ENCODE results near the gene ACR.

Gene ACR

DNA sequence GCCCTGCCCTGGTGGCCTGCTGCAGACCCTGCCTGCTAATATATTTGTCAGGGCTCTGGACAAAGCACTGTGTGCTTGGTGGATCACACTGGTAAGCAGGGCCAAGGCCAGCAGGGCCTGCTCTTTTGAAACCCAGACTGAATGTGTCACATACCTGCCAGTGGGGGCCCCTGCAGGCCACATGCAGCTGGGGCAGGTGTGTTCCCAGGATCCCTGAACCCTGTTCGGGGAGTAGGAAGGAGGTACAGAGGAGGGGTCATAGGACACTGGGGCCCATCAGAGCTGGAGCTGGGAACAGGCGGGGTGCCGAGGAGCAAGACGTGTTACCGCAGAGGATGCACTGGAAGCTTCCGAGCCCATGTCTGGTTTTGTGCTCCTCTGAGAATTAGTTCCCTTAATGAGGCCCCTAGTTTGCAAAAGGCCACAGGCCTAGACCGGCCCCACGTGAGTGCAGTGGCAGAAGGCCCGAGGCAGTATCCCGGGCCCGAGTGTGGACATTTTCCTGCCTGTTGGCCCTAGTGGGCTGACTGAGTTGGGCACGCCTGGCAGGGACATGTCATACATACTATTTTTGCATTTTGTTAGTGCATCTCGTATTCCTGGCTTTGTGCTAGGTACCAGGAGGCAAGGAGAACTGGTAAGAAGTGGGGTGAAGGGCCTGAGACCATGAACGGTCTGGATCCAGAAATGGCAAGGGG is 11.2 kb upstream of the ACR start:
- TF ChIP-seq, protein P1, sequence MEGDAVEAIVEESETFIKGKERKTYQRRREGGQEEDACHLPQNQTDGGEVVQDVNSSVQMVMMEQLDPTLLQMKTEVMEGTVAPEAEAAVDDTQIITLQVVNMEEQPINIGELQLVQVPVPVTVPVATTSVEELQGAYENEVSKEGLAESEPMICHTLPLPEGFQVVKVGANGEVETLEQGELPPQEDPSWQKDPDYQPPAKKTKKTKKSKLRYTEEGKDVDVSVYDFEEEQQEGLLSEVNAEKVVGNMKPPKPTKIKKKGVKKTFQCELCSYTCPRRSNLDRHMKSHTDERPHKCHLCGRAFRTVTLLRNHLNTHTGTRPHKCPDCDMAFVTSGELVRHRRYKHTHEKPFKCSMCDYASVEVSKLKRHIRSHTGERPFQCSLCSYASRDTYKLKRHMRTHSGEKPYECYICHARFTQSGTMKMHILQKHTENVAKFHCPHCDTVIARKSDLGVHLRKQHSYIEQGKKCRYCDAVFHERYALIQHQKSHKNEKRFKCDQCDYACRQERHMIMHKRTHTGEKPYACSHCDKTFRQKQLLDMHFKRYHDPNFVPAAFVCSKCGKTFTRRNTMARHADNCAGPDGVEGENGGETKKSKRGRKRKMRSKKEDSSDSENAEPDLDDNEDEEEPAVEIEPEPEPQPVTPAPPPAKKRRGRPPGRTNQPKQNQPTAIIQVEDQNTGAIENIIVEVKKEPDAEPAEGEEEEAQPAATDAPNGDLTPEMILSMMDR (IDR thresholded peaks at IDR 0.05; ENCODE audit: control extremely low read depth, extremely low read depth, low read depth, missing control alignments) = no peak
- ChIA-PET CTCF (interaction anchor here (0.8 to 1.1 kb wide), 2 partner anchors 9 to 36 kb away, joined by 3 read pairs; no protein-coding TSS in a partner anchor), POLR2A (no interaction called here)
- DNase-seq (ENCODE audit: extremely low spot score) = no peak

DNA sequence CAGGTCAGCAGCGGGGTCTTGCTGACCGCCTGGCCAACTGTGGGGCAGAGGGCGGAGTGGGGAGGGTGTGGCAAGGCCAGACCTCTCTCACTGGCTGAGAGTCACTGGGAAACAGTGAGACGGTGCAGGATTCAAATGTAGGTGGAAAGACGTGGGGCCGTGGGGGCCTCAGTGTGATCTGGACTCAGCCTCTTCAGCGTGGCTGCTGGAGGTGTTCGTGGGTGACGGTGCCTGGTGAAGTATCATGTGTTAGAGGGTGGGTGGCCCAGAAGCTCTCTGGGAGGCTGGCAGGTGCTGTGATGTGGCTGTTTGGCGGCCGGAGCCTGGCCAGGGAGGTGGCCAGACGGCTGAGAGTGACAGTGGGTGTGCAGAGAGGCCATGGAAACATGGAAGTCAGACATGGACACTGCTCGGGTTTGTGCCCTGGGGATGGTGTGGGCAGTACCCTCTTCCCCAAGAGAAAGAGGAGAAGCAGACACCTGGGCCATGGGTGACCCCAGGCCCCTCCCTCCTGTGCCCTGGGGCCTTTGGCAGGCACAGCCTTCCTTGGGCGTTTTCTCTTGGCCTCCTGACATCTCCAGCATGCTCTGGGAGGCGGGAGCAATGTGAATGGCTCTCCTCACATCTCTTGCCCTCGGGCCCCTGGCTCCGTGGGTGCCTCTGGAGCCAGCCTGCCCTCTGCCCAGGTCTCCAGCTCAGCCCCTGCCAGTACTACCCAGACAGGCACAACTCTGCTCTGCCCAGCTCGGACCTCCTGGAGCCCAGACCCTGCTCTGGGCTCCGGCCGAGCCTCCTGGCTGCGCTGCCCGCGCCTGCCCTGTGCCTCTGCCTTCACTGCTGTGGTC is 10.1 kb upstream of the ACR start:
- POLR2A ChIA-PET = no interaction called here
- TF ChIP-seq, protein P1 (IDR thresholded peaks at IDR 0.05; ENCODE audit: control extremely low read depth, extremely low read depth, low read depth, missing control alignments) = no peak
- CTCF ChIA-PET = interaction anchor here (0.8 kb wide), 1 partner anchor 11 kb away, joined by 3 read pairs; no protein-coding TSS in a partner anchor
- no peak for DNase-seq (ENCODE audit: extremely low spot score)

DNA sequence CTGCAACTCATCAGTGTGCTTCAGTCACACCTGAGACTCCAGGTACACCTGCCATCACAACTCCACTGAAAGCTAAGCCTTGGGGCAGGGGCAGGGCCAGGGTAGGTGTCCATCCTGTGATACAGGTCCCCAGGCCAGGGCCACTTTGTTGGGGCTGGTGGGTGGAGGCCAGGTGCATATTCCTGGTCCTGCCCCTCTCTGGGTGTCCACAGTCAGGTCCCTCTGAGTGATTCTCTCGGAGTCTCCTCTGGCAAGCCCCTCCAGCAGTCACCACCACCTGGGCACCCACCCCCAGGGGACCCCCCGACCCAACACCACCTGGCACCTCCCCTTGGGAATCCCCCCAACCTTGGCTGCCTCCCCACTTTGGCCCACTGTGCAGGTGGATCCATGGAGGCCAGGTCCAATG is 9.5 kb upstream of the ACR start:
- no peak for DNase-seq (ENCODE audit: extremely low spot score)
- ChIA-PET CTCF (no interaction called here), POLR2A (no interaction called here)
- TF ChIP-seq, protein P1 (IDR thresholded peaks at IDR 0.05; ENCODE audit: control extremely low read depth, extremely low read depth, low read depth, missing control alignments) = no peak

DNA sequence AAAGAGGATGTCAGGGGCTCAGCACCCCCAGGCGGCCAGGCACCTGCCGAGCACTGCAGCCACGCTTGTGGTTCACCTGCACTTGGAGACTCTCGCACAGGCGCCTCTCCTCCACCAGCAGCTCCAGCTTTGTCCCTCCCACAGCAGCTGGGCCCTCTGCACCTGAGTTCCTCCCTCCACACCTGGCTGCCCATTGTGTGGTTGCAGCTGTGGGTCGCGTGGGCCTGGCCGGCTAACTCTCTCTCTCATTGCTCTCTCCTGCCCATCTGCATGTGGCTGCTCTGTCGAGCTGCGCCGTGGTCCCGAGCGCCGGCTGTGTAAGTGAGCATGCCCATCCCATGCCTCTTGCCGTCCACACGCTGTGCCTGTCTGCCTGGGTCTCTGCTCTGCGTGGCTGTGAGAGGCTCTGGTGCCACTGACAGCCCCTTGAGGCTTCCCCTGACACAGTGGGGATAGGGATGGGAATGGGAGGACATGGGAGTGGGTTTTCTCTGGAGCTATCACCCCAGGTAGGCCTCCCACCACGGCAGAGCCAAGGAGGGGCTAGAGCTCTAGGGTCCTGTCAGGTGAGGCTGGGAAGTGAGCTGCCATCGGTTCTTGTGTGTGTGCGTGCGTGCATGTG is 8.5 kb upstream of the ACR start:
- TF ChIP-seq, protein P1 (IDR thresholded peaks at IDR 0.05; ENCODE audit: control extremely low read depth, extremely low read depth, low read depth, missing control alignments) = no peak
- no peak for DNase-seq (ENCODE audit: extremely low spot score)
- ChIA-PET POLR2A (no interaction called here), CTCF (no interaction called here)

DNA sequence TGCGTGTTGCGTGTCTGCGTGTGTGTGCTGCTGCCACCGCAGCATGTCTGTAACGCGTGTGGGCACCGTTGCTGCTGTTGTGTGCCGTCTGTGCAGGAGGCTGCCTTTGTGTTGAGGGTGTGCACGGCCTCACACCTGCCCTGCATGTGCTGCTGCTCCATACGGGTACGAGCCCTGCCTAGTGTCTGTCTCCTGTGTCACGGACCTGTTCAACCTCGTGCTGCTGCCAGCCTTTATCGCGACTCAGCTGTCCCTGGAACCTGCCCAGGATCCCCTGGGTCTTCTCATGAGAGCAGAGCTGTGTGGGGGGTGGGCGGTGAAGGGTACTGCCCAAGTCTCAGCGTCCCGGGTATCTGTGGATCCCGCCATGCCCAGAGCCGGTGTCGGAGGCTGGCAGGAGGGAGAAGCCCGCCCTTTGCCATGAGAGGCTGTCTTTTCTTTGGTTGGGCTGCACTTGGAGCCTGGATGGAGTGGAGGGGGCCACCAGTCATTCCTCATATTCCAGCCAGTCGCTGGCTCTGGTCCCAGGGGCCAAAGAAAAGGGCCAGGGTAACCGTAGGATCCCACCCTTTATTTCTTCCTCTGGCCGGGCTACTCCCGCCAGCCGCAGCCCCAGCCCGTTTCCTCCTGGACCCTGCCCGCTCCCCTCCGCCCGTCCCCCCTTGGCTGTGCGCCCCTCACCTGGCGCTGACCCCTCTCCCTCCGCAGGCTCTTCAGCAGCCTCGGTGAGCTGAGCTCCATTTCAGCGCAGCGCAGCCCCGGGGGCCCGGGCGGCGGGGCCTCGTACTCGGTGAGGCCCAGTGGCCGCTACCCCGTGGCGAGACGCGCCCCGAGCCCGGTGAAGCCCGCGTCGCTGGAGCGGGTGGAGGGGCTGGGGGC is 7.8 kb upstream of the ACR start:
- ChIA-PET POLR2A (no interaction called here), CTCF (no interaction called here)
- DNase-seq (ENCODE audit: extremely low spot score) = no peak
- TF ChIP-seq, protein P1 (IDR thresholded peaks at IDR 0.05; ENCODE audit: control extremely low read depth, extremely low read depth, low read depth, missing control alignments) = no peak
